Endothelial cell of umbilical vein (primary cell): ENCODE results near the gene G3BP2. TPM values are rescaled to one million over a fixed set of nuclear protein-coding genes. Genes with fewer than 3 reads are reported as not detected.

Source experiments
- BruUV-seq: library from RNA; stranded (reverse); fragments of 400-500 nt; replicated peaks from 2 replicates; lab custom pipeline; 2021; lab: Mats Ljungman, UMichigan
- CTCF ChIA-PET: fragments of 300-600, 350-600 bp; sonication (Branson Sonifier 250); formaldehyde crosslinking; loops from one replicate; lab custom pipeline; 2021; ENCODE audit warnings: antibody characterized with exemption, inconsistent platforms; lab: Charles Lee
- POLR2A ChIA-PET: fragments of 300-600, 350-600 bp; sonication (Branson Sonifier 250); formaldehyde crosslinking; loops from one replicate; lab custom pipeline; 2021; ENCODE audit warnings: antibody characterized with exemption, inconsistent platforms; lab: Charles Lee
- DNase-seq: peaks from one replicate; pipeline ENCODE4 v3.0.0-alpha.2; 2011; ENCODE audit warnings: low read depth, low spot score
- FAIRE-seq: peaks from 2 replicates; lab custom pipeline; 2011; peaks lifted over from hg19 to GRCh38; lab: Jason Lieb, UNC
- H2AFZ ChIP-seq: 2 replicates; pipeline ENCODE4 v1.6.0; 2012; ENCODE audit warnings: low read depth, low read length, control low read depth, inconsistent platforms
- H3K27ac ChIP-seq: 2 replicates; pipeline ENCODE4 v1.5.1; 2011; ENCODE audit warnings: low read depth, mild to moderate bottlenecking, control low read depth, low read length, moderate library complexity; ENCODE audit not compliant: insufficient read depth
- H3K27me3 ChIP-seq, 2 experiments: 2 replicates each; pipeline versions ENCODE4 v1.6.0 to v1.6.1; 2011; ENCODE audit warnings: low read length in 2 of 2, mixed read lengths in 1 of 2; ENCODE audit not compliant: control insufficient read depth in 2 of 2, insufficient read depth in 2 of 2
- H3K36me3 ChIP-seq, 2 experiments: 2 replicates in 1 of 2; 3 replicates in 1 of 2; pipeline ENCODE4 v1.5.1; 2011; ENCODE audit warnings: low read length in 2 of 2, mild to moderate bottlenecking in 1 of 2, moderate library complexity in 1 of 2; ENCODE audit not compliant: control insufficient read depth in 2 of 2, insufficient read depth in 2 of 2; ENCODE audit errors: extremely low read depth in 1 of 2
- H3K4me1 ChIP-seq: 3 replicates; pipeline ENCODE4 v1.5.1; 2011; ENCODE audit warnings: mild to moderate bottlenecking, low read length; ENCODE audit not compliant: control insufficient read depth, insufficient read depth; ENCODE audit errors: extremely low read depth
- H3K4me2 ChIP-seq: 2 replicates; pipeline ENCODE4 v1.6.1; 2011; ENCODE audit warnings: low read length, control low read depth, mixed read lengths; ENCODE audit not compliant: insufficient read depth
- H3K4me3 ChIP-seq, 3 experiments: fragments of 200-600 bp in 1 of 3; sonication (generic), shearing (Covaris generic) in 1 of 3; replicated peaks in 1 of 3; 2 replicates each; pipeline ENCODE4 v1.5.1; 2011 to 2016; ENCODE audit warnings: control low read depth in 3 of 3, low read length in 3 of 3, mild to moderate bottlenecking in 2 of 3, inconsistent platforms in 1 of 3, low read depth in 1 of 3, moderate library complexity in 1 of 3; ENCODE audit not compliant: insufficient read depth in 1 of 3
- H3K79me2 ChIP-seq: 2 replicates; pipeline ENCODE4 v1.6.0; 2012; ENCODE audit warnings: low read length, inconsistent platforms; ENCODE audit not compliant: control insufficient read depth, insufficient read depth
- H3K9ac ChIP-seq: replicated peaks from 2 replicates; pipeline ENCODE3; 2011; ENCODE audit warnings: low read length, control low read depth; ENCODE audit not compliant: insufficient read depth; ENCODE audit errors: extremely low read depth
- H3K9me1 ChIP-seq: replicated peaks from 3 replicates; pipeline ENCODE4 v1.6.0; 2011; ENCODE audit warnings: mild to moderate bottlenecking, low read length; ENCODE audit not compliant: control insufficient read depth, insufficient read depth; ENCODE audit errors: extremely low read depth
- H3K9me3 ChIP-seq: replicated peaks from 2 replicates; pipeline ENCODE4 v1.5.1; 2012; ENCODE audit warnings: low read length, inconsistent platforms; ENCODE audit not compliant: control insufficient read depth, insufficient read depth
- H4K20me1 ChIP-seq: replicated peaks from 2 replicates; pipeline ENCODE3; 2011; ENCODE audit warnings: mild to moderate bottlenecking, low read length; ENCODE audit not compliant: control insufficient read depth, insufficient read depth; ENCODE audit errors: extremely low read depth
- EZH2 ChIP-seq: IDR thresholded peaks from 2 replicates; pipeline ENCODE4 v1.6.1; 2012; ENCODE audit warnings: borderline replicate concordance, low read depth, mild to moderate bottlenecking, moderate library complexity, low read length, inconsistent platforms; ENCODE audit not compliant: severe bottlenecking
- FOS ChIP-seq: IDR thresholded peaks from 2 replicates; pipeline ENCODE4 v1.6.1; 2011; ENCODE audit warnings: mild to moderate bottlenecking, low read length, moderate library complexity, borderline replicate concordance; ENCODE audit not compliant: insufficient read depth
- GATA2 ChIP-seq: IDR thresholded peaks from 2 replicates; pipeline ENCODE4 v1.7.0; 2011; ENCODE audit warnings: low read depth, mild to moderate bottlenecking, moderate library complexity, mixed read lengths, low read length; ENCODE audit not compliant: insufficient read length, insufficient read depth
- JUN ChIP-seq: IDR thresholded peaks from 2 replicates; pipeline ENCODE4 v1.6.1; 2011; ENCODE audit warnings: borderline replicate concordance, low read depth; ENCODE audit not compliant: insufficient read length, insufficient read depth
- MYC ChIP-seq: IDR thresholded peaks from one replicate; pipeline ENCODE4 v1.6.1; 2011; ENCODE audit warnings: mild to moderate bottlenecking, low read depth, low read length
- POLR2A ChIP-seq: IDR thresholded peaks from 2 replicates; pipeline ENCODE4 v1.6.1; 2012; ENCODE audit warnings: low read depth, mild to moderate bottlenecking, control low read depth, low read length
- POLR2AphosphoS5 ChIP-seq: IDR thresholded peaks from 2 replicates; pipeline ENCODE4 v1.6.1; 2012; ENCODE audit warnings: low read depth, mild to moderate bottlenecking, control low read depth, low read length, moderate library complexity; ENCODE audit not compliant: insufficient read depth
- dilution Hi-C: fragments of 300-500 bp; cut with MboI; formaldehyde crosslinking; loops from one replicate; pipeline ENCODE4 v1.15.0; 2019; ENCODE audit warnings: low sequenced_read_pairs; ENCODE audit not compliant: extremely low pct_ligation_motif_present
- intact Hi-C: fragments of 100-400 bp; cut with micrococcal nuclease; formaldehyde crosslinking; loops from one replicate; pipeline ENCODE4 v1.10.0; 2022
- polyA plus RNA-seq, 4 experiments: library from polyadenylated mRNA; depleted of rRNA in 3 of 4; stranded (reverse) in 3 of 4; unstranded in 1 of 4; fragments of >200 nt; gene quantifications; 2 replicates each; pipeline versions ENCODE4 v1.2.1 to v1.2.3, GENCODE V29; 2011 to 2012; ENCODE audit warnings: missing spikeins in 1 of 4
- total RNA-seq: library from RNA; stranded (reverse); gene quantifications from 2 replicates; pipeline ENCODE4 v1.2.3, GENCODE V29; 2021
- TF ChIP-seq, protein P1 (sequence below): IDR thresholded peaks from 2 replicates; pipeline ENCODE4 v1.6.1; 2011; ENCODE audit not compliant: insufficient read depth, insufficient read length
- TF ChIP-seq, protein P2 (sequence below), 2 donors: IDR thresholded peaks; 1 replicate in 1 of 2; 2 replicates in 1 of 2; pipeline ENCODE4 v1.5.1; 2011; ENCODE audit warnings: low read length in 2 of 2, mild to moderate bottlenecking in 2 of 2, moderate library complexity in 2 of 2, control low read depth in 1 of 2, inconsistent platforms in 1 of 2, low read depth in 1 of 2; ENCODE audit not compliant: insufficient read depth in 1 of 2; ENCODE audit errors: extremely low read depth in 1 of 2

The G3BP2 gene
- total and polyA plus RNA-seq, 2 donors (not counting 3 experiments of a cell fraction or from before 2014, with no cell fraction given) = 61.1 to 180 TPM

DNA sequence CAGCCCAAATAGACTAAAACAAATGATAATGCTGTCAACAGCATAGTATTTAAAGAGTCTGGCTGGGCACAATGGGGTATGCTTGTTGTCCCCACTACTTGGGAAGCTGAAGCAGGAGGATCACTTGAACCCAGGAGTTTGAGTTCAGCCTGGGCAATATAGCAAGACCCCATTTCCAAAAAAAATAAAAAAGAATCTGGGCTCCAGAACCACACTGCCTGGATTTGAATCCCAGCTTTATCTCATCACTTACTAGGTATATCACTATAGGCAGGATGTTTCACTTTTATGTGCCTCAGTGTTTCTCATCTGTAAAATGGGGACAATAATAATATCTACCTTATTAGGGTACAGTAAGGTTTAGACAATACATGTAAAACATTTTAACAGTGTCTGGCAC lies 5.3 kb upstream of the G3BP2 start:
- intact Hi-C loops (no loop called here), dilution Hi-C loops (no loop called here)
- Histone ChIP-seq H3K79me2 (no peaks in the 10 kb centered on the region), H2AFZ (no peak overlapping the region), H3K27me3 (no peaks in the 10 kb centered on the region), H3K9ac (no peak overlapping the region), H3K4me1 (peaks cover 9% of the 10 kb centered on the region), H3K4me2 (no peak overlapping the region), H3K36me3 (no peaks in the 10 kb centered on the region), H4K20me1 (no peaks in the 10 kb centered on the region), H3K27ac (no peak overlapping the region), H3K4me3 (no peak overlapping the region), H3K9me3 (no peaks in the 10 kb centered on the region), H3K9me1 (no peaks in the 10 kb centered on the region)
- no peak for DNase-seq
- ChIA-PET CTCF (interaction anchor here (1.7 kb wide), 1 partner anchor 46 kb away, joined by 4 read pairs; the partner anchor contains the start of gene USO1), POLR2A (no interaction called here)
- TF ChIP-seq JUN = no peak
- TF ChIP-seq, protein P1, sequence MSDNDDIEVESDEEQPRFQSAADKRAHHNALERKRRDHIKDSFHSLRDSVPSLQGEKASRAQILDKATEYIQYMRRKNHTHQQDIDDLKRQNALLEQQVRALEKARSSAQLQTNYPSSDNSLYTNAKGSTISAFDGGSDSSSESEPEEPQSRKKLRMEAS = no peak
- no peak for TF ChIP-seq GATA2
- no peak for TF ChIP-seq EZH2
- TF ChIP-seq POLR2AphosphoS5 = no peak
- no peak for TF ChIP-seq MYC
- TF ChIP-seq POLR2A = no peak
- no peak for TF ChIP-seq FOS
- TF ChIP-seq, protein P2, sequence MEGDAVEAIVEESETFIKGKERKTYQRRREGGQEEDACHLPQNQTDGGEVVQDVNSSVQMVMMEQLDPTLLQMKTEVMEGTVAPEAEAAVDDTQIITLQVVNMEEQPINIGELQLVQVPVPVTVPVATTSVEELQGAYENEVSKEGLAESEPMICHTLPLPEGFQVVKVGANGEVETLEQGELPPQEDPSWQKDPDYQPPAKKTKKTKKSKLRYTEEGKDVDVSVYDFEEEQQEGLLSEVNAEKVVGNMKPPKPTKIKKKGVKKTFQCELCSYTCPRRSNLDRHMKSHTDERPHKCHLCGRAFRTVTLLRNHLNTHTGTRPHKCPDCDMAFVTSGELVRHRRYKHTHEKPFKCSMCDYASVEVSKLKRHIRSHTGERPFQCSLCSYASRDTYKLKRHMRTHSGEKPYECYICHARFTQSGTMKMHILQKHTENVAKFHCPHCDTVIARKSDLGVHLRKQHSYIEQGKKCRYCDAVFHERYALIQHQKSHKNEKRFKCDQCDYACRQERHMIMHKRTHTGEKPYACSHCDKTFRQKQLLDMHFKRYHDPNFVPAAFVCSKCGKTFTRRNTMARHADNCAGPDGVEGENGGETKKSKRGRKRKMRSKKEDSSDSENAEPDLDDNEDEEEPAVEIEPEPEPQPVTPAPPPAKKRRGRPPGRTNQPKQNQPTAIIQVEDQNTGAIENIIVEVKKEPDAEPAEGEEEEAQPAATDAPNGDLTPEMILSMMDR (IDR thresholded peaks at IDR 0.05; ENCODE audit: extremely low read depth in 1 of 2, insufficient read depth in 1 of 2, low read depth in 1 of 2, low read length in 2 of 2) = no peak
- no TSS peak for BruUV-seq
- FAIRE-seq = no peak
